NT2/D1 (cell line): ENCODE measurements around the gene SLC25A13.

Source experiments
- SUZ12 ChIP-seq: IDR thresholded peaks from 2 replicates; pipeline ENCODE4 v1.6.1; 2011; ENCODE audit not compliant: insufficient read length, insufficient read depth; ENCODE audit errors: extremely low read depth
- YY1 ChIP-seq: IDR thresholded peaks from 2 replicates; pipeline ENCODE4 v1.6.1; 2011; ENCODE audit not compliant: insufficient read length, insufficient read depth
- ZNF274 ChIP-seq: IDR thresholded peaks from 2 replicates; pipeline ENCODE4 v1.6.1; 2011; ENCODE audit warnings: mild to moderate bottlenecking, low read depth, low read length

GRCh38 chr7:96211954-96212353 is 109.9 kb downstream of the SLC25A13 start:
- no peak for TF ChIP-seq SUZ12
- no peak for TF ChIP-seq YY1
- no peak for TF ChIP-seq ZNF274
